Measurements from ENCODE around the gene SLC25A46. TPM values are rescaled to one million over a fixed set of nuclear protein-coding genes. Genes with fewer than 3 reads are reported as not detected.
"Not testable (repeated sequence)": the region's sequence is repeated elsewhere in the genome, so short reads cannot be mapped to it uniquely, and the experiment has no call there.

SLC25A46 gene
- total RNA-seq, 1 experiment from 2014 or later = 53.4 TPM

- TF ChIP-seq CTCF (IDR thresholded peaks at IDR 0.05; ENCODE audit: unreplicated experiment) = no peak
- intact Hi-C loops (cut with micrococcal nuclease; ENCODE audit: unreplicated experiment) = no loop called here
- DNase-seq = no peak
- H3K4me3 Mint-ChIP-seq (ENCODE audit: low read depth, unreplicated experiment) = no peak overlapping the region
- no peaks in the 10 kb centered on the region for H3K27me3 Mint-ChIP-seq (ENCODE audit: unreplicated experiment)
- H3K4me1 Mint-ChIP-seq (ENCODE audit: low read depth, unreplicated experiment) = no peaks in the 10 kb centered on the region
- CTCF ChIA-PET = no interaction called here
- no peaks in the 10 kb centered on the region for H3K36me3 Mint-ChIP-seq (ENCODE audit: insufficient read depth, unreplicated experiment)
- no peak overlapping the region for H3K27ac Mint-ChIP-seq (ENCODE audit: unreplicated experiment)
- H3K9me3 Mint-ChIP-seq (ENCODE audit: low read depth, unreplicated experiment) = peaks cover 2% of the 10 kb centered on the region
- BruUV-seq (replicated peaks) = no TSS peak
Measured at GRCh38 chr5:110784901-110785300, 46.1 kb downstream of the SLC25A46 start.

GRCh38 chr5:110785356-110785755 is 46.5 kb downstream of the SLC25A46 start:
- intact Hi-C loops (cut with micrococcal nuclease; ENCODE audit: unreplicated experiment) = no loop called here
- Mint-ChIP-seq H3K27me3 (ENCODE audit: unreplicated experiment) (no peaks in the 10 kb centered on the region), H3K27ac (ENCODE audit: unreplicated experiment) (no peak overlapping the region), H3K4me3 (ENCODE audit: low read depth, unreplicated experiment) (no peak overlapping the region), H3K9me3 (ENCODE audit: low read depth, unreplicated experiment) (peaks cover 2% of the 10 kb centered on the region), H3K36me3 (ENCODE audit: insufficient read depth, unreplicated experiment) (no peaks in the 10 kb centered on the region), H3K4me1 (ENCODE audit: low read depth, unreplicated experiment) (no peaks in the 10 kb centered on the region)
- no peak for DNase-seq
- CTCF ChIA-PET = no interaction called here
- BruUV-seq (replicated peaks) = no TSS peak
- no peak for TF ChIP-seq CTCF (IDR thresholded peaks at IDR 0.05; ENCODE audit: unreplicated experiment)

DNA sequence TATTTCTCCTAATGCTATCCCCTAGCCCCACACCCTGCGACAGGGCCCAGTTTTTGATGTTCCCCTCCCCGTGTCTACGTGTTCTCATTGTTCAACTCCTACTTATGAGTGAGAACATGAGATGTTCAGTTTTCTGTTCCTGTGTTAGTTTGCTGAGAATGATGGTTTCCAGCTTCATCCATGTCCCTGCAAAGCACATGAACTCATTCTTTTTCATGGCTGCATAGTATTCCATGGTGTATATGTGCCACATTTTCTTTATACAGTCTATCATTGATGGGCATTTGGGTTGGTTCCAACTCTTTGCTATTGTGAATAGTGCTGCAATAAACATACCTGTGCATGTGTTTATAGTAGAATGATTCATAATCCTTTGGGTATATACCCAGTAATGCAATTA is 49.2 kb downstream of the SLC25A46 start:
- H3K4me3 Mint-ChIP-seq (ENCODE audit: low read depth, unreplicated experiment); H3K27me3 Mint-ChIP-seq (ENCODE audit: unreplicated experiment); intact Hi-C loops (cut with micrococcal nuclease; ENCODE audit: unreplicated experiment); H3K4me1 Mint-ChIP-seq (ENCODE audit: low read depth, unreplicated experiment); BruUV-seq (replicated peaks); H3K27ac Mint-ChIP-seq (ENCODE audit: unreplicated experiment); H3K9me3 Mint-ChIP-seq (ENCODE audit: low read depth, unreplicated experiment); H3K36me3 Mint-ChIP-seq (ENCODE audit: insufficient read depth, unreplicated experiment); DNase-seq: not testable (repeated sequence)
- CTCF ChIA-PET = interaction anchor here (0.5 kb wide), 1 partner anchor 65 kb away, joined by 3 read pairs; no protein-coding TSS in a partner anchor

- no peaks in the 10 kb centered on the region for H3K4me1 Mint-ChIP-seq (ENCODE audit: low read depth, unreplicated experiment)
- H3K36me3 Mint-ChIP-seq (ENCODE audit: insufficient read depth, unreplicated experiment) = no peaks in the 10 kb centered on the region
- intact Hi-C loops (cut with micrococcal nuclease; ENCODE audit: unreplicated experiment) = loop anchor here (1.0 to 2.0 kb wide), 2 partner anchors 74 to 273 kb away; no protein-coding TSS in a partner anchor
- no peak for DNase-seq
- peaks cover 3% of the 10 kb centered on the region for H3K9me3 Mint-ChIP-seq (ENCODE audit: low read depth, unreplicated experiment)
- no TSS peak for BruUV-seq (replicated peaks)
- no peak for TF ChIP-seq CTCF (IDR thresholded peaks at IDR 0.05; ENCODE audit: unreplicated experiment)
- no peak overlapping the region for H3K27ac Mint-ChIP-seq (ENCODE audit: unreplicated experiment)
- no peak overlapping the region for H3K4me3 Mint-ChIP-seq (ENCODE audit: low read depth, unreplicated experiment)
- CTCF ChIA-PET = no interaction called here
- H3K27me3 Mint-ChIP-seq (ENCODE audit: unreplicated experiment) = no peaks in the 10 kb centered on the region
Measured at GRCh38 chr5:110790673-110791072, 51.9 kb downstream of the SLC25A46 start.

DNA sequence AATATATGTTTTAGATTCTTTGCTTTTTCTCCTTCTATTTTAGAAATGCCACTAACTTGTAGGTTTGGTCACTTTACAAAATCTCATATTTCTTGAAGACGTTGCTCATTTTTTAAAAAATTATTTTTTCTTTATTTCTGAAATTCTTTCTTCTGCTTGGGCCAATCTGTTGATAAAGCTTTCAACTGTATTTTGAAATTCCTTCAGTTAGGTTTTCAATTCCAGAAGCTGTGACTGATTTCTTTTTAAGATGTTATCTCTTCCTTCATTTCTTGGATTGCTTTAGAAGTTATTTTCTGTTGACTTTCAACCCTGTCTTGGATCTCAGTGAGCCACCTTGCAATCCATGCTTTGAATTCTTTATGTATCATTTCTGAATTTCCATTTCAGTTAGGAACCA is 64.2 kb downstream of the SLC25A46 start:
- H3K4me1 Mint-ChIP-seq (ENCODE audit: low read depth, unreplicated experiment) = no peaks in the 10 kb centered on the region
- peaks cover 2% of the 10 kb centered on the region for H3K9me3 Mint-ChIP-seq (ENCODE audit: low read depth, unreplicated experiment)
- H3K27me3 Mint-ChIP-seq (ENCODE audit: unreplicated experiment) = no peaks in the 10 kb centered on the region
- H3K4me3 Mint-ChIP-seq (ENCODE audit: low read depth, unreplicated experiment) = no peak overlapping the region
- CTCF ChIA-PET = no interaction called here
- no peak for TF ChIP-seq CTCF (IDR thresholded peaks at IDR 0.05; ENCODE audit: unreplicated experiment)
- H3K27ac Mint-ChIP-seq (ENCODE audit: unreplicated experiment) = no peak overlapping the region
- no peaks in the 10 kb centered on the region for H3K36me3 Mint-ChIP-seq (ENCODE audit: insufficient read depth, unreplicated experiment)
- no TSS peak for BruUV-seq (replicated peaks)
- intact Hi-C loops (cut with micrococcal nuclease; ENCODE audit: unreplicated experiment) = no loop called here
- DNase-seq = no peak
